Activated CD4-positive, alpha-beta T cell treated with anti-CD3 and anti-CD28 coated beads, Interleukin-2, amount 50 U/mL, for 1 hour (primary cell): ENCODE data around the gene TESMIN.

Experiments used
- DNase-seq: peaks from one replicate; pipeline ENCODE4 v3.0.0-alpha.2; 2020

Gene TESMIN, protein sequence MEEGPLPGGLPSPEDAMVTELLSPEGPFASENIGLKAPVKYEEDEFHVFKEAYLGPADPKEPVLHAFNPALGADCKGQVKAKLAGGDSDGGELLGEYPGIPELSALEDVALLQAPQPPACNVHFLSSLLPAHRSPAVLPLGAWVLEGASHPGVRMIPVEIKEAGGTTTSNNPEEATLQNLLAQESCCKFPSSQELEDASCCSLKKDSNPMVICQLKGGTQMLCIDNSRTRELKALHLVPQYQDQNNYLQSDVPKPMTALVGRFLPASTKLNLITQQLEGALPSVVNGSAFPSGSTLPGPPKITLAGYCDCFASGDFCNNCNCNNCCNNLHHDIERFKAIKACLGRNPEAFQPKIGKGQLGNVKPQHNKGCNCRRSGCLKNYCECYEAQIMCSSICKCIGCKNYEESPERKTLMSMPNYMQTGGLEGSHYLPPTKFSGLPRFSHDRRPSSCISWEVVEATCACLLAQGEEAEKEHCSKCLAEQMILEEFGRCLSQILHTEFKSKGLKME

DNA sequence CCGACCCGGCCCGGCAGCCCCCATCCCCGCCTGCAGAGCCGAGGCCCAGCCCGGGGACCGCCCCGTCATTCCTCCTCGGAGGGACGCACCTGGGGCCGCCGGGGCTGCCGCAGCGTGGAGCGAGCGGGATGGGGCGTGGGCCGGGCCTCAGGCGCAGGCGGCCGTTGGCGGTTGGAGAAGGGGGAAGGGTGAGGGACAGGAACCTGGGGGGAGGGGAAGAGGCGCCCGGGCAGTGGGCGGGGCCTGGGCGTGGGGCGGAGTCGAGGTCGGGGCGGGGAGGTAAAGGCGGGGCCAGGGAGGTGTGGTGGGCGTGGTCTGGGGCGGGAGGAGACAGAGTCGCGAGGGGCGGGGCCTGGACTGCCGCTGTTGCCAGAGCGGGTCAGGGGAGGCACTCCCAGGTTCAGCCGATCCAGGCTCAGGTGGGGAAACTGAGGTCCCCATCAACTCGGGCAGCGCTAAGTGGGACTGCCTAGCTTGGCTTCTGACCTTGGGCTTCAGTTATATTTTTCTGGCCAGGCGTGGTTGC, at the start of gene TESMIN:
Gene TESMIN (minus strand): TSS at position 190 of the 526 bp plus-strand sequence. CDS start 860 bp downstream, outside the sequence.
- peak; percentile 95 for DNase-seq

DNA sequence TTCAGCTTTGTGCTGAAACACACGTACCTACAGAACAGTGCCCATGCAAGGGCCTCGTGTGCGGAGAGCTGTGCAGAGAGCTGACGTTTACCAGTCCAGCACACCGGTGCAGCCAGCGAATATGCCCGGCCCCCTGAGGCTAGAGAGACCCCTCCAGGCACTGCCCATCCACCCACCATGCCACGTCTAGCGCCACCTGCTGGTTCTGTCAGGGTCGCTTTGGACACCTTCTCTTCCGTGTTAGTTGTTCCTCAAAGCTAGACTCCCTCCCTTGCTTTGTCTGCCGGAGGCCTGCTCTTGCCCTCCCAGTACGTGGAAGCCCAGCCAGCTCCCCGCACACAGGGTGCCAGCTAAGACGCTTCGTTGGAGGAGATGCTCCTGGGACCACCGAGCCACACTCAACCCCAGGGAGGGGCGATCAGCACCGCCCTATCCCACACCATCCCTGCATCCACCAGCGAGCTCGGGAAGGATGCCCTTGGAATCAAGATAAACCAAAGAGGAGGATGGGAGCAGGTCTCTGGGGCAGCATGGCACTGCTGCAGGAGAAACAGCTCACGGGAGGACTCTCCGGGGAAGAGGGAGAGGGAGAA, 47.0 kb upstream of the TESMIN start:
- DNase-seq = peak; percentile 54

DNA sequence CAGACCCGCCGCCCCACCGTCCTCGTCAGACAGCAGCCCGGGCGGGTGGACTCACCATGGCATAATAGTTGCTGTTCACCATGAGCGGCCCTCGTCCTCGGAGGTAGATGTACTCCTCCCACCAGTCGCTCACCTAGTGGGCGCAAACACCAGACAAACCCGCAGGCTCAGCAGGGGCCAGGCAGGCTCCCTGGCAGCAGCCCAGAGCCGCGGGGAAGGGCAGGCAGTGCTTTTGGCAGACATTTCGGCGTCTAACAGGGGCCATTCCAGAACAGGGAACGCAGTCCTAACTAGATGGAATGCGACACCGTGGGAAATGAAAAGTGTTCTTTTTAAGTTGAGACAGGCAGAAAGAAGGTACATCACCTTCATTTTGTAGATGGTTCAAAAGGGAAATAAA, 45.5 kb upstream of the TESMIN start:
- DNase-seq = no peak

DNA sequence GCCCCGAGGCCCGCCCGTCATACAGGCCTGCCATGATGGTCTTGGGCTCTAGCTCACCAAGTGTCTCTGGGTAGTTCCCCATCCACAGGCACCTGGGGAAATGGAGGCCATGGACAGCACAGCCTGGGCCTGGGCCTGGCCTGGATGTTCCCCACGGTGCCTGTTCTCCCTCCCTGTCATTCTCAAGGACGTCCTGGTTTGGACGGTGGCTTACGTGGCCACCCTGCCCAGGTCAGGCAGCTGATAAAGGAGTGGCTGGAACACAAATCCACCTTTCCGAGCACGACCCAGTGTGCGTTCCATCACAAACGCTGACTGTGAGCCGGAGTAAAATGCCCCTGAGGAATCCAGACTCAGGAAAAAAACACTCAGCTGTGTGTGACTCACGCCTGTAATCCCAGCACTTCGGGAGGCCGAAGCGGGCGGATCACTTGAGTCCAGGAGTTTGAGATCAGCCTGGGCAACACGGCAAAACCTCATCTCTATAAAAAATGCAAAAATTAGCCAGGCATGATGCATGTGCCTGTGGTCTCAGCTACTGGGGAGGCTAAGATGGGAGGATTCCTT, 41.2 kb upstream of the TESMIN start:
- DNase-seq = no peak

DNA sequence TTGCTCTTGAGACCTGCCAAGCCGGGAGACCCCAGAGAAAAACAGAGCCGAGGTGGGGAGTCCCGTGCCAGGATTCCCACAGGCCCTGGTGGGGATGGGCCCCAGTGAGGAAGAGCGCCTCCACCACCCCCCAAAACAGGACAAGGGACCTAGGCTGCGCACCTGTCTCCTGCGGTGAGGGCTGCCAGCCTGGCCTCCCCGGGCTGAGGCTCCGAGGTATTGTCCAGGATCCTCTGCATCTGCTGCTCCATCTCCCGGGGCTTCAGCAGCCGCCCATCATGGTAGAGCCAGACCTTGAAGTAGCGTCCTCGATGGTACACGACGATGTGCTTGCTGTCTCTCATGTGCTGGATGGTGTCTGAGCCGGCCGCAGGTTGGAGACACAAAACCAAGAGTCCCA, 33.3 kb upstream of the TESMIN start:
- DNase-seq = no peak

DNA sequence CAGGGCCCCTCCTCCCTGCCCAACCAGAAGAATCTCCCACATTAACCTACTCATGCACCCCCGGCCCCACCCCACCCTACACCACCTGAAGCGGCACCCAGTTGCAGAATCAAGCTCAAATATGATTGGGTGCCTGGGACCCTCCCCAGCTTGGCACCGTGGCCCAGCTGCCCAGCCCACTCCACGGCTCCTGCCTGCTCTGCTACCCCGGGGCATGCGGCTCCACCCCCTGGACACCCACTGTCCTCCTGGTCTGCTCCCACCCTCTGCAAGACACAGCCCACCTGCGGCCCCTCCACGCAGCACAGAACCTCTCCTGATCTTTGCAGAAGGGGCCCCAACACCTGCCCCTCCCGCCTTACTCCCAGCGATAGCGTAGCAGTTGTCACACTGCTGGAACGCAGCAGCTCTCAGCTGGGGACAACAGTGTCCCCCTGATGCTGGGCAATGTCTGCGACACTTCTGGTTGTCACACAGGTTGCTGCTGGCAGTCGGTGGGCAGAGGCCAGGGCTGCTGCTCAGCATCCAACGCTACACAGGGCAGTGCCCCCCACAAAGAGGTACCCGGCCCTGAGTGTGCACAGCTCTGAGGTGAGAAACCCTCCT, 32.0 kb upstream of the TESMIN start:
- DNase-seq = no peak

DNA sequence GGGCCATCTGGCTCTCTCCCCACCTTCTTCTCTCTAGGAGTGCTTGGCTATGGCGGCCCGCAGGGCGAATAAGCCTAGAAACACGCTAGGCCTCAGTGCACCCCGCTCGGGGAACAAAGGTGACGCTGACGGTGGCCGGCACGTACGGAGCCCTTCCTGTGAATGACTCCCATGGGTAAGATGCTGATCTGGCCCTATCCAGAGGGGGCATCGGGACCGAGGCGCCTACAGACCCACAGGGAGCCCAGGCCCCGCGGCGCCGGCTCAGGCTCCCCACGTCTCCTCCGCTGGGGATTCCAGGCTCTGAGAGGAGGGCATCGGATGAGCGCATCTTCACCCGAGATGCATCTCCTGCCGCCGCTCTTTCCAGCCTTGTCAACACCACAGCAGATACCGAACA, 31.4 kb upstream of the TESMIN start:
- no peak for DNase-seq

DNA sequence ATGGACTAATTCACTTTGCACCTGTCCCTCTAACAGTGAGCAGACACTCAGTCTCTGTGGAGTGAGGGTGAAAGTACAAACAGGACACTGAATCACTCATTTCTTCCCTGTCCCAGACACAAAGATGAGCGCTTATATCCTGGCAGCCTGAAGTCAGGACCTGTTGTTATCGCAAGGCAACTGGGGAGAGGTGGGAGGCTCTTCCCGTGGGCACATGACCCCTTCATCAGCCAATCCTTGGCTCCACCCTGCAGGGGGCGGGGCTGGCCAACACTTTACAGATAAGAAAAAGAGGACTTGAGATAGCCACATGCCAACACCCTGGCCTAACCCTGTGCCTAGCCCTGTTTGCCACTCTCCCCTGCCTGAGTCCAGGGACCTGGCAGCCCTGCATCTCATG, 29.5 kb upstream of the TESMIN start:
- DNase-seq = no peak

DNA sequence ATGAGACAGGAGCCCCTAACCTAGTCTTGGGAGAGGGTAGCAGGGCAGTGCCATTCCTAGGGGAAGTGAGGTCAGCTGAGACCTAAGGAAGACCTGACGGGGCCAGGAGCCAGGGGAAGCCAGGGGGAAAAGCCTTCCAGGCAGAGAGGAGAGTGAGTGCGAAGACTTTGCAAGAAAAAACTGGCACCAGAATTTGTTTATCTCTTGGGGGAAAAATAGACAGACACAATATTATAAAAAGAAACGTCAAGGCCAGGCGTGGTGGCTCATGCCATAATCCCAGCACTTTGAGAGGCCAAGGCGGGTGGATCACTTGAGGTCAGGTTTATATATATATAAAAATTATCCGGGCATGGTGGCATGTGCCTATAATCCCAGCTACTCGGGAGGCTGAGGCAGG, 26.9 kb upstream of the TESMIN start:
- no peak for DNase-seq

DNA sequence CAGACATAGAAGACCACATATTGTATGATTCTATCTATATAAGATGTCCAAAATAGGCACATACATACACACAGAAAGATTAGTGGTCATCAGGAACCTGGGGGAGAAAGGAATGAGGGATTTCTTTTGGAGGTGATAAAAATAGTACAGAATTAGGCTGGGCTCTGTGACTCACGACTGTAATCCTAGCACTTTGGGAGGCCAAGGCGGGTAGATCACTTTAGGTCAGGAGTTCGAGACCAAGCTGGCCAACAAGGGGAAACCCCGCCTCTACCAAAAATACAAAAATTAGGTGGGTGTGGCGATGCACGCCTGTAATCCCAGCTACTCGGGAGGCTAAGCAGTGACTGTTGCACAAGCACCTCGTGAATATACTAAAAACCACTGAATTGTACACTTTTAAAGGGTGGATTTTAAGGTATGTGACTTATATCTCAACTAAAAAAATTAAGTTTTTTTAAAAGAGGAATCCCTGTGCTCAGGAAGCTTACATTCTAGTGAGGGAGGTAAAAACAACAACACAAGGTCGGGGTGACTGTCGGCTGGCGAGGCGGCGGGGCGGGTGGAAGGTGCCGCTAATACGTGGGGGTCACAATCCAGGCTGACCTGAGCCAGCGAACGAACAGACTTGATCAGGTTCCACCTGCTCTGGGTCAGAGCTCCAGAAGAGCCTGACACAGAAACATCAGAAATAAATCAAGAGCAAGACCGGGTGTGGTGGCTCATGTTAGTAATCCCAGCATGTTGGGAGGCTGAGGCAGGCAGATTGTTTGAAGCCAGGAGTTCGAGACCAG, 25.3 kb upstream of the TESMIN start:
- DNase-seq = no peak

DNA sequence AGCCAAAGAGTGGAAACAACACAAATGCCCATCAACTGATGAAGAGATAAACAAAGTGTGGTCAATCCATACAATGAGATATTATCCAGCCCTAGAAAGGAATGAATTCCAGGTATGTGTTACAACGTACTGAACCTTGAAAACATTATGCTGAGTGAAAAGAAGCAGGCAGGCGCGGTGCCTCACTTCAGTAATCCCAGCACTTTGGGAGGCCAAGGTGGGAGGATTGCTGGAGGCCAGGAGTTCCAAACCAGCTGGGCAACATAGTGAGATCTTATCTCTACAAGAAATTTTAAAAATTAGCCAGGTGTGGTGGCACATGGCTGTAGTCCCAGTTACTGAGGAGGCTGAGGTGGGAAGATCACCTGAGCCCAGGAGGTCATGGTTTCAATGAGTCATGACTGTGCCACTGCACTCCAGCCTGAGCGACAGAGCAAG, 24.6 kb upstream of the TESMIN start:
- no peak for DNase-seq

DNA sequence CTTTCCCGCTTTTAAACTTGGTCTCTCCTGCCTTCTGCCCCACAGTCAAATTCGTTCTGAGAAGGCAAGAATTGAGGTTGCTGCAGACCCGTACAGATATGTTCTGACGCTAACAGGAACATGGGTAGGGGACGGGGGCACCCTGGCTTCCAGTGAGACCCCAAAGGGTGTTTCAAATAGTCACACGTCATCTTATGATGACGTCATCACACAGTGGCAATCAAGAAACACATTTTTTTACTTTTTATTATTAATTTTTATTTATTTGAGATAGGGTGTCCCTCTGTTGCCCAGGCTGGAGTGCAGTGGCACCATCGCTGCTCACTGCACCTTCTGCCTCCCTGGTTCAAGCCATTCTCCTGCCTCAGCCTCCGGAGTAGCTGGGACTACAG, 22.9 kb upstream of the TESMIN start:
- DNase-seq = no peak

DNA sequence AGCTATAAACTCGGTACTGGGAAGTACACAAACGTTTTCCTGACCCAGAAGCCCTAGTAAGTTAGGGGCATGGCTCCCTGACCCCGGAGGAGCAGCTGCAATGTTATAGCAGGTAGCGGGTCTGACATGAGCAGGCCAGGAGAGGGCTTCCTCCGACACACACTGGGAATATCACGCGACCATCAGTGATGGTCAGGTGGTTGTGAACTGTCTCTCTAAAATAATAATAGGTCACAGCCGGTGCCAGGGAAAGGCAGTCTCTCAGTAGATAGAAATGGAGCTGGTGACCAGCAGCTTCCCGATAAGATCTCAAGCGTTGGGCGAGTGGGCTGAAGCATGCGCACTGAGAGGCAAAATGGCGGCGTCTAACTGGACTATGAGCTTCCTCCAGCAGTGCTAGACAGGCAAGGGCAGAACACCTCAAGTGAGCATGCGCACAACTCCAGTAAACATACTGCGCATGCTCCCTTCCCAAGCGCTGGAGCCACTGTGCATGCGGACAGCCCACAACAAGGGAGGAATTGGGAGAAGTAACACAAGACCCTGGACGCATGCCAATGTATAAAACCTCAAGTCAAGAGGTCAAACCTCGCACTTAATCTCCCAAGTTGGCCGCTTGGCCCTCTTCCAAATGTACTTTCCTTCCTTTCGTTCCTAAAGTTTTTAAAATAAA, 22.3 kb upstream of the TESMIN start:
- DNase-seq = no peak

DNA sequence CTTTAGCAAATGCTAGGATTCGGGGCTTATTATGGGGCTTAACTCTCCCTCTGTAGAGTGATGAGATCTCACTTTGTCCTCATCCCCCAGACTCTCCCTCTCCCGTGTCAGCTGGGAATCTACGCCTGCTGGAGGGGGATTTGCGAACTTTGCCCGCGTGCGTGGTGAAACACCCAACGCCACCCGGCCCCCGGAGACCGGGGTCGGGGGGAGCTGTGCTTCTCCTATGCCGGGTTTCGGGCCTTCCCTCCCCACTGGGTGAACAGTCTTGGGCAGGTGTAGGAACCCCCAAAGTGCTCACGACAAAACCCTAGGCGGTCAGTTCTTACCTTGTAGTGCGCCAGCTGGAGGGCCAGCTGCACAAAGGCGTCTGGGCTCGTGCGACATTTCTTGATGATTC, 21.6 kb upstream of the TESMIN start:
- DNase-seq = no peak

DNA sequence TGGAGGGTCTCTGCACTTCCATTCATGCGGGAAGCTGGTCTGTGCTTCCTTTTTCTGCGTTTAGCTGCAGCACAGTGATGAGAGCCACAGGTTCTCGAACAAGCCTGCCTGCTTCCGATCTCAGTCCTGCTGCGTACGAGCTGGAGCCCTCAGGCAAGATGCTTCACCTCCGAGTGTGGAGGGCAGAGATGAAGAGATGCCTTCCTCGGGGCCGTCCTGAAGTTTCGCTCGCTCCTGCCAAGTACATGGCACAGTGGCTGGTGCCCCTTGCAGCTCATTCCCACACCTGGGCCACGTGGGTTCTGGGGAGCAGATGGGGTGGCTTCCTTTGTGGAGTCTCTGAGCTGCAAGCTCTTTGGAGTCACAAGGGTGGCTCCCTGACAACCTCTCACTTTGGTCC, 19.5 kb upstream of the TESMIN start:
- no peak for DNase-seq

DNA sequence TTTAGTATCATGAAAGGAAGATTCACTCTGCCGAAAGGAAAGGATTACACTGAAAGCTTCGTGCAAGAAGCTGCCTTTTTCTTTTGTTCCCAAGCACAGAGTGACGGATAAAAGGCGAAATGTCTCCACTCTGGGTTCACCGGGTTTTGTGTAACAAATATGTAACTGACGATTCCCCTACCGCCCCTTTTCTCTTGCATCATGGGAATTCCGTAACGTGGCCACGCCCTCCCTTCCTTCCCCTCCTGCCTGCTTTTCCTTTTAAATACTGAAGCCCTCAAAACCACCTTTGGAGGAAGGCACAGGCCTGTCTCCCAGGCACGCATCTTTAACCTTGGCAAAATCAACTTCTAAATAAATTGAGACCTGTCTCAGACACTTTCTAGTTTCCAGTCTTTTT, 16.4 kb upstream of the TESMIN start:
- DNase-seq = no peak

DNA sequence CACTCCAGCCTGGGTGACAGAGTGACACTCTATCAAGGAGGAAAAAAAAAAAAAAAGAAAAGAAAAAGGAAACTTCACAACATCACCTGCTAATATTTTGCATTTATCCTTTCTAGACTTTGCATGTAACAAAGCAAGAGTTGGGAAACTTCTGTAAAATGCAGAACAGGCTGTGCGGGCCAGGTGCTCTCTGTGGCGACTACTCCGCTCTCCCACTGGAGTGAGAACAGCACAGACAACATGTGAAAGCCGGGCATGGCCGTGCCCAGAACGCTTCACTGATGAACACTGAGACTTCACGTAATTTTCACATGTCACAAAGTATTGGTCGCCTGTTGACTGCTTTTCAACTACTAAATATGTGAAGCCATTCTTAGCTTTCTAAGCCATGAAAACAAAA, 15.5 kb upstream of the TESMIN start:
- no peak for DNase-seq

DNA sequence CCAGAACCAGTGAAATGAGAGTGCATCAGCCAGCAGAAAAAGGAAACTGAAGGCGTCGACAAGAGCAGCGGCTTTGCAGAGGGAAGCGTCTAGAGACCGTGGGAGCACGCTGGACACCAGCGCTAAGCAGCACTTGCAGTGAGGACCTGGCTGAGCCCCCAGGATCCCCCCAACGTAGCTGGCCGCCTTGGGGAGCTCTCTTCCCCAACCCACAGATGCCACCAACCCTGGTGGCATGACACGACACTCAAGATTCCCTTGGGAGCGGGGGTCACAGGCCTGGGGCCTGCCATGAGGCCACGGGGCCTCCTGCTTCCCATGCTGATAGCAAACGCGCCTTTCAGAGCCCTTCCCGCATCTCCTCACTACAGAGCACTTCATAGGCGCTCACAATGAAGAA, 13.4 kb upstream of the TESMIN start:
- no peak for DNase-seq

DNA sequence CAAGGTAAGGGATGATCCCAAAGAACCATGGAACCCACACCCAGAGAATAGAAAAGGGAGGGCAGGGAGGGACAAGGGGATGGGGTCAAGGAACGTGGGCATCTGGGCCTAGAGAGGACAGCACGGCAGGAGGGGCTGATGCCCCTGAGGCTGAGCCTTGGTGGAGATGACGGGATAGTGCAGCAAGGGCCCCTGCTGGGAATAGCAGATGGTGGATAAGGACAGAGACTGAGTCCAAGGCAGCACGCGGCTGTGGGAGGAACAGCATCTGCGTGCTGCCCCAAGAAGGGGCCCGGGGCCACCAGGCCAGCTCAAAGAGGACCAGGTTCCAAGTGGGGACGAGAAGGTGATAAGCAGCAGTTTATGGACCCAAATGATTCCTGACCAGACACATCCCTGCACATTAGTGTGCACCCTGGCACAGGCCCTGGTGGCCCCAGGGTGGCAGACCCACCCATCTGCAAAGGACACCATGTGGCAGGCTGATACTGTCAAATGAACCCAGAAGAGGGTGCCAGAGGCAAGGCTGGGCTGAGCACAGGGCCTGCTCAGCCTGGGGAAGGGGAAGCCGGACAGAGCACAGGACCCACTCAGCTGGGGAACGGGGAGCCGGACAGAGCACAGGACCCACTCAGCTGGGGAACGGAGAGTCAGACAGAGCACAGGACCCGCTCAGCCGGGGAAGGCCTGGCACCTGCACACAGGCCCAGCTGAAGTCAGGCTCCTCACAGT, 12.8 kb upstream of the TESMIN start:
- DNase-seq = no peak

DNA sequence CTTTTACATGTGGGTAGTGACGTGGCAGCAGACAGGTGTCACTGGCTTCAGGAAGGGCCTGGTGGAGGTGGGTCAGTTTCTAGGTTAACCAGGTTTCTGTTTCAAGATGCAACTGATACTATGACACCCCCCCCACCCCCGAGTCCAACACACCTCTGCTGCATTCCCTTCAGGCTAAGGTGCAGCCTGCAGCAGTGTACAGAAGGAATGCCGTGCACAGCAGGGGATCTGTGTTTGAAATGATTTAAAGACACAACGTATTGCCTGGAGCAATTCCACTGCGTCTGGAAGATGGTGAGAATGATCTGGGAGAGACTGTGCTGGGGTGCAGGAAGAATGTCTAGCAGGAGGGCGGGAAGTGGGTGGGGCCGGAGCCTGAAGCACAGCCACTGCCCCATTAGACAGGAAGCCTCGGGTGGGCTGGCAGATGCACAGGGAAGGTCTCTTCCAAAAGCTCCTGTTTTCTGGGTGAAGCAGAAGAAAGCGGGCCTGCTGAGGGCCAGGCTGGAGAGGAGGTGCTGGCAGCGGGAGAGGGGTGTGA, 11.9 kb upstream of the TESMIN start:
- no peak for DNase-seq

DNA sequence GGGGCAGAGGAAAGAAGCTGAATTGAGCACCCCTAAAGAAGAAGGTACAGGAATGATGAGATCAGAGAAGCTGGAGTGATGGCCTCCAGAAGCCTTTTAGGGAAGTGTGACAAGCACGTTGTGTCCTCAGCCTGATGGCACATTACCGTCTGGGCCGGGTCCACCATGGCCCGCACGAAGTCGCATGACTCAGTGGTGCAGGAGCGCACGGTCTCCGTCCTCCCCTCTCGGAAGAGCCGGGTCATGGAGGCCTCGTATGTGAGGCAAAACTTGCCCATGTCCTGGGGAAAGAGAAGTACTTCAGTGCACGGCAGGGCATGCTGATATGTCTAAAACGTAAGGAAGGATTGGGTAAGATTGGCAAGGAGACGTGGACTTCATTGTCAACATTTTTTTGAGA, 11.2 kb upstream of the TESMIN start:
- DNase-seq = no peak
